Measurements from ENCODE around the gene GALNT9.

- no peak for TF ChIP-seq CTCF (IDR thresholded peaks at IDR 0.05)
- TF ChIP-seq POLR2A (IDR thresholded peaks at IDR 0.05) = no peak
- no peak for TF ChIP-seq POLR2AphosphoS5 (IDR thresholded peaks at IDR 0.05)
- TF ChIP-seq EP300 (IDR thresholded peaks at IDR 0.05) = no peak
Observed at GRCh38 chr12:132152953-132153352, 176.4 kb downstream of the GALNT9 start.
